PC-3 (cell line): Measurements from ENCODE around the gene CFAP161.

Experiments
- CTCF ChIP-seq: fragments of 300-600 bp; sonication (generic); conservative IDR thresholded peaks from 2 replicates; pipeline ENCODE4 v1.5.1; 2017; ENCODE audit warnings: antibody characterized with exemption, low read depth, mild to moderate bottlenecking, low read length
- EZH2 ChIP-seq: fragments of 300-600 bp; sonication (generic); IDR thresholded peaks from one replicate; pipeline ENCODE4 v1.6.1; 2017; ENCODE audit warnings: antibody characterized with exemption, mild to moderate bottlenecking, low read length; ENCODE audit not compliant: unreplicated experiment
- EZH2phosphoT487 ChIP-seq: fragments of 300-600 bp; sonication (generic); IDR thresholded peaks from 2 replicates; pipeline ENCODE4 v1.6.1; 2018; ENCODE audit warnings: mild to moderate bottlenecking, antibody characterized with exemption, low read length, borderline replicate concordance

GRCh38 chr15:81098349-81098748 lies 35.7 kb upstream of the CFAP161 start:
- TF ChIP-seq CTCF (no peak), EZH2 (no peak), EZH2phosphoT487 (no peak)
